A549 (cell line): Measurements from ENCODE around the gene METTL24. TPM values are rescaled to one million over a fixed set of nuclear protein-coding genes. Genes with fewer than 3 reads are reported as not detected.

ENCODE experiments used
- ATAC-seq, 2 experiments: fragments of 200-7000 bp in 1 of 2; fragments of >200 bp in 1 of 2; cut with Nextera tagmentation in 1 of 2; cut with Tn5 transposase in 1 of 2; 3 replicates each; pipeline versions ENCODE4 v1.8.0 to v1.9.1; 2018 to 2020; ENCODE audit warnings: mild to moderate bottlenecking in 1 of 2, moderate library complexity in 1 of 2
- CTCF ChIA-PET: fragments of 300-600 bp; sonication (Branson Sonifier 250); formaldehyde crosslinking; extraction: SDS; loops from one replicate; lab custom pipeline; 2021; ENCODE audit warnings: antibody characterized with exemption, inconsistent platforms; lab: Yijun Ruan, JAX
- POLR2A ChIA-PET: fragments of 350-600 bp; formaldehyde crosslinking; extraction: SDS; loops from one replicate; lab custom pipeline; 2021; ENCODE audit warnings: antibody characterized with exemption, inconsistent platforms; lab: Yijun Ruan, JAX
- DNase-seq, 2 experiments: peaks; one replicate each; pipeline versions ENCODE4 v3.0.0 to v3.0.0-alpha.2; 2011 to 2016; ENCODE audit warnings: low read depth in 1 of 2, low spot score in 1 of 2
- FAIRE-seq: peaks from 2 replicates; lab custom pipeline; 2011; peaks lifted over from hg19 to GRCh38; lab: Jason Lieb, UNC
- H3K27ac ChIP-seq, 2 experiments: fragments of >200 bp; sonication (Bioruptor Twin); formaldehyde crosslinking; 3 replicates each; pipeline ENCODE4 v1.5.1; 2016 to 2017
- H3K4me1 ChIP-seq: fragments of >200 bp; sonication (Bioruptor Twin); formaldehyde crosslinking; 3 replicates; pipeline ENCODE4 v1.6.1; 2016
- H3K4me2 ChIP-seq: fragments of >200 bp; sonication (Bioruptor Twin); formaldehyde crosslinking; 3 replicates; pipeline ENCODE4 v1.6.1; 2016
- H3K4me3 ChIP-seq: fragments of >200 bp; sonication (Bioruptor Twin); formaldehyde crosslinking; 3 replicates; pipeline ENCODE4 v1.5.1; 2016
- H3K9me3 ChIP-seq: fragments of >200 bp; sonication (Bioruptor Twin); formaldehyde crosslinking; 3 replicates; pipeline ENCODE4 v1.6.1; 2016
- ATOH8 ChIP-seq: fragments of 250-450 bp; sonication (Bioruptor Pico); IDR thresholded peaks from 2 replicates; pipeline ENCODE4 v1.5.0; 2020; ENCODE audit warnings: low read depth, mild to moderate bottlenecking, moderate library complexity
- BCL3 ChIP-seq: fragments of >200 bp; sonication (Bioruptor Twin); formaldehyde crosslinking; IDR thresholded peaks from 3 replicates; pipeline ENCODE4 v1.6.1; 2016
- CTCF ChIP-seq: fragments of >200 bp; sonication (Bioruptor Twin); formaldehyde crosslinking; IDR thresholded peaks from 3 replicates; pipeline ENCODE4 v1.5.1; 2016
- ELK1 ChIP-seq: fragments of 150-350 bp; IDR thresholded peaks from 2 replicates; pipeline ENCODE4 v1.6.1; 2014; ENCODE audit warnings: low read depth, mild to moderate bottlenecking, low read length
- EP300 ChIP-seq, 2 experiments: fragments of >200 bp; sonication (Bioruptor Twin); formaldehyde crosslinking; IDR thresholded peaks; 2 replicates in 1 of 2; 3 replicates in 1 of 2; pipeline ENCODE4 v1.6.1; 2016 to 2017
- ESRRA ChIP-seq: fragments of 150-350 bp; IDR thresholded peaks from 2 replicates; pipeline ENCODE4 v1.6.1; 2014; ENCODE audit warnings: mild to moderate bottlenecking, low read length, borderline replicate concordance
- FOSL2 ChIP-seq, 2 experiments: fragments of 450-650 bp in 1 of 2; fragments of >200 bp in 1 of 2; sonication (Bioruptor Twin) in 1 of 2; formaldehyde crosslinking; IDR thresholded peaks; 2 replicates each; pipeline versions ENCODE4 v1.5.0 to v1.6.1; 2016 to 2020; ENCODE audit warnings: mild to moderate bottlenecking in 1 of 2, moderate library complexity in 1 of 2
- HEYL ChIP-seq: fragments of 250-450 bp; sonication (Bioruptor Pico); IDR thresholded peaks from 2 replicates; pipeline ENCODE4 v1.8.0; 2021; ENCODE audit warnings: mild to moderate bottlenecking, moderate library complexity
- HMGXB4 ChIP-seq: fragments of 250-450 bp; sonication (Bioruptor Pico); IDR thresholded peaks from 2 replicates; pipeline ENCODE4 v1.5.0; 2021; ENCODE audit warnings: mild to moderate bottlenecking, moderate library complexity, borderline replicate concordance
- HOXB5 ChIP-seq: fragments of 250-450 bp; sonication (Bioruptor Pico); IDR thresholded peaks from 2 replicates; pipeline ENCODE4 v1.5.0; 2020; ENCODE audit warnings: mild to moderate bottlenecking, moderate library complexity
- MAZ ChIP-seq: fragments of 150-350 bp; IDR thresholded peaks from 2 replicates; pipeline ENCODE4 v1.6.1; 2014; ENCODE audit warnings: antibody characterized with exemption, low read depth, low read length, borderline replicate concordance
- NPAS2 ChIP-seq: fragments of 250-450 bp; sonication (Bioruptor Pico); IDR thresholded peaks from 2 replicates; pipeline ENCODE4 v1.8.0; 2022; ENCODE audit warnings: mild to moderate bottlenecking, moderate library complexity, borderline replicate concordance
- RARB ChIP-seq: fragments of 250-450 bp; sonication (Bioruptor Pico); IDR thresholded peaks from 2 replicates; pipeline ENCODE4 v1.8.0; 2021; ENCODE audit warnings: mild to moderate bottlenecking, moderate library complexity
- RFX5 ChIP-seq: fragments of 450-650 bp; IDR thresholded peaks from 2 replicates; pipeline ENCODE4 v1.7.1; 2014; ENCODE audit warnings: antibody characterized with exemption, mild to moderate bottlenecking, moderate library complexity
- WGBS: methylation state at CpG from one replicate; pipeline ENCODE4 v1.1.6; 2017; ENCODE audit errors: missing lambda C conversion rate; 5-methylcytosine and 5-hydroxymethylcytosine counted together
- polyA plus RNA-seq, 4 experiments: library from polyadenylated mRNA; depleted of rRNA in 3 of 4; stranded (reverse); fragments of >200 nt; fragmentation: RNase III in 1 of 4; extraction: RNeasy Plus Mini Kit Qiagen cat#74134 plus additional on column Dnase treatment in 1 of 4; gene quantifications; 2 replicates in 3 of 4; 3 replicates in 1 of 4; pipeline ENCODE4 v1.2.3, GENCODE V29; 2011 to 2017

The METTL24 gene
- polyA plus RNA-seq, 2 of the 4 experiments (the other 2 are of a cell fraction) = not detected

- H3K4me3 ChIP-seq = no peak overlapping the region
- no peak for FAIRE-seq
- ChIA-PET CTCF (no interaction called here), POLR2A (no interaction called here)
- H3K4me1 ChIP-seq = no peaks in the 10 kb centered on the region
- H3K27ac ChIP-seq = no peak overlapping the region
- no peak for TF ChIP-seq HMGXB4 (CRISPR knock-in tag)
- TF ChIP-seq ESRRA = no peak
- no peak for ATAC-seq
- no peak overlapping the region for H3K4me2 ChIP-seq
- DNase-seq = no peak
- 44% methylated on average over 4 of the region's 4 CpGs for WGBS
- no peaks in the 10 kb centered on the region for H3K9me3 ChIP-seq
These were observed 43.5 kb upstream of the METTL24 start for GRCh38 chr6:110401585-110402176.

GRCh38 chr6:110400208-110400607, 42.1 kb upstream of the METTL24 start:
- ATAC-seq = no peak
- ChIA-PET POLR2A (no interaction called here), CTCF (no interaction called here)
- no peak overlapping the region for H3K27ac ChIP-seq
- H3K9me3 ChIP-seq = no peaks in the 10 kb centered on the region
- no peak for DNase-seq
- TF ChIP-seq CTCF (no peak), RARB (no peak), HEYL (CRISPR knock-in tag) (no peak), BCL3 (no peak), MAZ (no peak), NPAS2 (CRISPR knock-in tag) (no peak), RFX5 (no peak), EP300 (IDR thresholded peaks at IDR 0.05) (no peak), ATOH8 (no peak), FOSL2 (IDR thresholded peaks at IDR 0.05) (no peak), FOSL2 (CRISPR knock-in tag; IDR thresholded peaks at IDR 0.05) (no peak), HOXB5 (CRISPR knock-in tag) (no peak), ELK1 (no peak)
- WGBS = 95% methylated on average over 17 of the region's 18 CpGs
- no peak for FAIRE-seq
- H3K4me3 ChIP-seq = no peak overlapping the region
- no peaks in the 10 kb centered on the region for H3K4me1 ChIP-seq
- H3K4me2 ChIP-seq = no peak overlapping the region
